Fibroblast of pulmonary artery (primary cell): ENCODE measurements around the gene ZBTB43.

Source experiments
- DNase-seq: peaks from one replicate; pipeline ENCODE4 v3.0.0-alpha.2; 2010; ENCODE audit warnings: low read depth
- H3K4me3 ChIP-seq: replicated peaks from 2 replicates; pipeline ENCODE4 v1.5.1; 2011; ENCODE audit warnings: low read depth, mild to moderate bottlenecking, control low read depth, low read length, moderate library complexity
- TF ChIP-seq, protein P1 (sequence below): IDR thresholded peaks from 2 replicates; pipeline ENCODE4 v1.5.1; 2011; ENCODE audit warnings: mild to moderate bottlenecking, control low read depth, low read length, inconsistent platforms; ENCODE audit errors: missing control alignments

The ZBTB43 gene

DNA sequence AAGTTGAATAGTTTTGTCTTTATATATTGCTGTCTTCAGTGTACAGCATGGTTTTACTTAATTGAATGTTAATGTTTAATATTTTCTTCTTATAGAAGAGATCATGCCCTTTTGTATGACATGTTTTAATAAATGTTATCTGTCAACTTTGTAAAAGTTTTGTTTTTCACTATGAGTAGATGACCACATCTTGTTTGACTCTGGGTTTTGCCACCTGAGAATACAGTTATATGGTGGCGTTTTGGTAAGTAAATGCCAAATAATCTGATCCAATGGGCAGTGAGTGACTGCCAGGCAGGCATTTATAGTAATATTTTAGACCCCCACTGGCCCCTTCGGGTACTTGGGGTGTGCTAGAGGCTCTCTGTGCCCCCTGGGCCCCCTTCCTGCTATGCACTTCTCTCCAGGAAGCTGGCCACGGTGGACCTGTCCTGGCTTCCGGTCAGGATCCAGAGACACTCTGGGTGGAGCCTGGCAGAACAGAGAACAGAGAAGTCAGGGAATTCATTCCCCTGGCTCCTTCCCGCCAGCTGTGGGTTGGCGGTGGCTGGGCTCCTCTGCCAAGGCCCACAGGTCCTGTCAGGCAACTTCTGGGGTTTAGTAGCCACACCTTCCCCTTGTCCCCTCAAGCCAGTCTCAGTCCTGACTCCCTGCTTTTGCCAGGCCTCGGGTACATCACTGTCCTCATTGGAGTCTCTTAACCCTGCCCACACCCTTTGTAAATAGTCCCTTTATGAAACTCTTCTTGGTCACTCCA, 33.4 kb downstream of the ZBTB43 start:
- TF ChIP-seq, protein P1, sequence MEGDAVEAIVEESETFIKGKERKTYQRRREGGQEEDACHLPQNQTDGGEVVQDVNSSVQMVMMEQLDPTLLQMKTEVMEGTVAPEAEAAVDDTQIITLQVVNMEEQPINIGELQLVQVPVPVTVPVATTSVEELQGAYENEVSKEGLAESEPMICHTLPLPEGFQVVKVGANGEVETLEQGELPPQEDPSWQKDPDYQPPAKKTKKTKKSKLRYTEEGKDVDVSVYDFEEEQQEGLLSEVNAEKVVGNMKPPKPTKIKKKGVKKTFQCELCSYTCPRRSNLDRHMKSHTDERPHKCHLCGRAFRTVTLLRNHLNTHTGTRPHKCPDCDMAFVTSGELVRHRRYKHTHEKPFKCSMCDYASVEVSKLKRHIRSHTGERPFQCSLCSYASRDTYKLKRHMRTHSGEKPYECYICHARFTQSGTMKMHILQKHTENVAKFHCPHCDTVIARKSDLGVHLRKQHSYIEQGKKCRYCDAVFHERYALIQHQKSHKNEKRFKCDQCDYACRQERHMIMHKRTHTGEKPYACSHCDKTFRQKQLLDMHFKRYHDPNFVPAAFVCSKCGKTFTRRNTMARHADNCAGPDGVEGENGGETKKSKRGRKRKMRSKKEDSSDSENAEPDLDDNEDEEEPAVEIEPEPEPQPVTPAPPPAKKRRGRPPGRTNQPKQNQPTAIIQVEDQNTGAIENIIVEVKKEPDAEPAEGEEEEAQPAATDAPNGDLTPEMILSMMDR: no peak
- DNase-seq: no peak

DNA sequence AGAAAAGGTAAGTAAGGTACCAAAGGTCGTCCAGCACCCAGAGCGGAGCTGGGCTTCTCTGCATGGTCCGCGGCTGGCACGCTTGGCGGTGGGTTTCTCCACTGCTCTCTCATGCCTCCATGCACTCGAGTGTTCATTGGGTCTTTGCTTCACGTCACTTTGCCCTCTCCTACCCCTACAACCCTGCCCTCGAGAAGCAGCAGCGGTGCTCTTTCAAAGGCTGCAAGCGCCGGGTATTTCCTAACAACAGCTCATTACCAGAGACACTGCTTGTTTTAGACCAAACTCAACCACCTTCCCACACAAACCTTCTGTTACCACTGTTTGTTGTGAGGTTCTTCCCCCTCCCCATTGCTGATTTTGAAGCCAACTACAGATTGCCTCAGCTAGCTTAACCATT, 34.1 kb downstream of the ZBTB43 start:
- DNase-seq: no peak
- TF ChIP-seq, protein P1: no peak
- H3K4me3 ChIP-seq: no peak overlapping the region

More for the DNA sequence above, 33.4 kb downstream of the ZBTB43 start:
- H3K4me3 ChIP-seq: no peak overlapping the region

DNA sequence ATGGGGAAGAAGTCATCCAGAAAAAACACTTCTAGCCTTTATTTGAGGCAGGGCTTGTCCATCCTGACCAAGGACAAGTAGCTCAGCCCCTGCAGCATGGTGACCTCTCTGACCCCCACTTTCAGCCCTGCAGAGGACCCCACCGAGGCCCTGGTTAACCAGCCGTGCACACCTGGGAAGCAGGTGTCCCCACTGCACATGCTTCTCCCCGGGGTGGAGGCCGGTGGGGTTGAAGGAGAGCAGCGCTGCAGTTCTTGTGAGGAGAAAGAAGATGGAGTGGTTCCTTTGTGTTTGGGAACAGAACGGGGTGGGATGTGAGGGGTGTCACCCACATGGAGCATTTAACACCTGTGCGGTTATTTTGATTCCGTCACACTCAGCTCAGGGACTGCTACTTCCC, 34.5 kb downstream of the ZBTB43 start:
- no peak overlapping the region for H3K4me3 ChIP-seq
- no peak for DNase-seq
- TF ChIP-seq, protein P1: no peak

DNA sequence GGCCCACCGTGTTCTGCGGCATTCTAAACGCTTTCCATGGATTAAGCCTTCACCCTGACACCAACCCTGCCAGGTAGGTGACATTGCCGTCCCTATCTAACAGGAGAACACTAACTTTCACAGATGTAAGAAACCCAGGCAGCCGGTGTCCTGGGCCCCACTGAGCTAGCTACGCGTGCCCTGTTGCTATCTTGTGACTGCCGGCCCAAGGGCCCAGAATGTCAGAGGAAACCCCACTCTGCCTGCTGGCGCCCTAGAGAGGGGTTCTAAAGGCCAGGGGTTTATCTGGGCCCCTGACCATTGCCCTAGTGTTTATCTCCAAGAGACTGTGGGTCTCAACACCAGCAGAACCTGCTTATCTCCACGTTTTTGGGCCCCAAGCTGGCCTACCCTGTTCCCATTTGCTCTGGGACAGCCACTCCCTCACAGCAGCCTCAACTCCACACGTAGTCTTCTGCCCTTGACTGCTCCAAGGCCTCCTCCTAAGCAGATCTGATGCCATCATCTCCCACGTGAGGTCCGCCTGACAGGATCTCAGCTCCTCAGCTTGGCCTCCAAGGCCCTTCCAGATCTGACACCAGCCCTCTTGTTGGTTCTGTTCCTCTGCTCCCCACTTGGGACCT, 37.5 kb downstream of the ZBTB43 start:
- no peak for DNase-seq
- TF ChIP-seq, protein P1: no peak
- H3K4me3 ChIP-seq: no peak overlapping the region

DNA sequence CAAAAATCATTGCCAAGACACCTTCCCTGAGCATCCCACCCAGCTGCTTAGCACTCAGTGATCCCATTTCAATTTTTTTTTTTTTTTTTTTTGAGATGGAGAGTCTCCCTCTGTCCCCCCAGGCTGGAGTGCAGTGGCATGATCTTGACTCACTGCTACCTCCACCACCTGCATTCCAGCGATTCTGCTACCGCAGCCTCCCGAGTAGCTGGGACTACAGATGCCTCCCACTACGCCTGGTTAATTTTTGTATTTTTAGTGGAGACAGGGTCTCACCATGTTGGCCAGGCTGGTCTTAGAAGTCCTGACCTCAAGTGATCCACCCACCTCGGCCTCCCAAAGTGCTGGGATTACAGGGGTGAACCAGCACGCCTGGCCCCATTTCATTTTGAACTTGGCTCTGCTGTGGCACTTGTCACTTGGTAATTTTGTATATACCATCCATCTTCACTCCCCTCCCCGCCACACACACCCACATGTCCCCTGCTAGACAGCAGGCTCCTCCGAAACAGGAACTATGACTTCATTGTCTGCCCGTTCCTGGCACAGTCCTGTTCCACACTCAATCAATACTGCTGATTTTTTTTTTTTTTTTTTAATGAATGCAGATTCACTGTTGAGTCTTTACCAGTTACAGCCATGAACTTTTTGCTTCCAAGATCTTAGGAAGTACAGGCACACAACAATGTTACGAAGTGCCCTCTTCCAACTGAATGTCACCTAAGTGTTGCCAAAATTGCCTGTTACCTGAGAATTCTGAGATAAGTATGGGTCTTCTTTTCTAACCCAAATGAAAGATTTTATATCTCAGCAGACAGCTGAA, 38.3 kb downstream of the ZBTB43 start:
- DNase-seq: no peak
- TF ChIP-seq, protein P1: no peak
- H3K4me3 ChIP-seq: no peak overlapping the region

DNA sequence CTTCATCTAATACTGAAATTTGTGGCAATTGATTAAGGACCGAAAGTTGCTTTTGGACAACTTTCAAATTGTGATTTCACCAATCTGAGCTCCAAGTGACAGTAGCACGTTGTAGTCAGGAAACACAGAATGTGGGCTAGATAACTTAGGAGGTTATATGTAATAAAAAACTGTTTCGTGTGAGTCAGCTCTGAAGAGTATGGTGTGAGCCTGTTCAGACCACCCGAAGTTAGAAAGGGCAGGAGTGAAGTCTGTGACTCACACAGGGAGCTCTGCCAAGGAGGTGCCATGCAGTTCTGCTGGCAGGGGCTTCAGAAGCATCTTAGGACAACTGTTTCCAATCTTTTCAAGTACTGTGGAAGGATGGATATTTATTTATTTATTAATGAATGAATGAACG, 39.2 kb downstream of the ZBTB43 start:
- H3K4me3 ChIP-seq: no peak overlapping the region
- peak; percentile 56 for DNase-seq
- TF ChIP-seq, protein P1: no peak
